HepG2 (cell line): ENCODE data around the gene EVI5.

Experiments
- ARNT ChIP-seq: fragments of 450-650 bp; IDR thresholded peaks from 2 replicates; pipeline ENCODE4 v1.6.1; 2017
- NFYB ChIP-seq: sonication (generic); formaldehyde crosslinking; IDR thresholded peaks from 2 replicates; pipeline ENCODE4 v1.4.0; 2020; ENCODE audit warnings: missing genetic modification reagents
- TAF15 ChIP-seq: fragments of 200-400 bp; formaldehyde crosslinking; IDR thresholded peaks from one replicate; pipeline ENCODE4 v1.6.1; 2018; ENCODE audit warnings: mild to moderate bottlenecking, low read depth, low read length; ENCODE audit not compliant: poor library complexity, severe bottlenecking
- USF2 ChIP-seq, 2 experiments: sonication (generic) in 1 of 2; formaldehyde crosslinking in 1 of 2; IDR thresholded peaks; 2 replicates each; pipeline versions ENCODE4 v1.5.1 to v1.6.1; 2011 to 2020; ENCODE audit warnings: borderline replicate concordance in 1 of 2, low read depth in 1 of 2, low read length in 1 of 2, mild to moderate bottlenecking in 1 of 2, missing genetic modification reagents in 1 of 2, moderate library complexity in 1 of 2

- TF ChIP-seq ARNT (no peak), TAF15 (no peak), USF2 (IDR thresholded peaks at IDR 0.05; ENCODE audit: low read depth, low read length) (no peak), USF2 (CRISPR knock-in tag; IDR thresholded peaks at IDR 0.05; ENCODE audit: borderline replicate concordance) (no peak), NFYB (CRISPR knock-in tag) (no peak)
Measured at GRCh38 chr1:92795166-92795565, 10.3 kb upstream of the EVI5 start.
